Neural crest cell (in vitro differentiated cells): ENCODE measurements around the gene SGMS1. TPM values are rescaled to one million over a fixed set of nuclear protein-coding genes. Genes with fewer than 3 reads are reported as not detected.

Experiments used
- DNase-seq: peaks from one replicate; pipeline ENCODE4 v3.0.0; 2021; ENCODE audit warnings: low read depth, mixed read lengths, low spot score
- H3K27ac Mint-ChIP-seq: one replicate; pipeline ENCODE4 v1.8.0; 2021; ENCODE audit warnings: mild to moderate bottlenecking, mixed read lengths; ENCODE audit not compliant: unreplicated experiment
- H3K27me3 Mint-ChIP-seq: 2 replicates; pipeline ENCODE4 v1.8.0; 2021; ENCODE audit warnings: low read depth, mild to moderate bottlenecking, mixed read lengths
- H3K36me3 Mint-ChIP-seq: 2 replicates; pipeline ENCODE4 v1.8.0; 2021; ENCODE audit warnings: low read depth, mild to moderate bottlenecking, mixed read lengths
- H3K4me1 Mint-ChIP-seq: 2 replicates; pipeline ENCODE4 v1.8.0; 2021; ENCODE audit warnings: mixed read lengths
- H3K4me3 Mint-ChIP-seq: one replicate; pipeline ENCODE4 v1.8.0; 2021; ENCODE audit warnings: mild to moderate bottlenecking, mixed read lengths
- H3K9me3 Mint-ChIP-seq: 2 replicates; pipeline ENCODE4 v1.8.0; 2021; ENCODE audit warnings: mixed read lengths
- CTCF ChIP-seq: fragments of 200-600 bp; sonication (generic); conservative IDR thresholded peaks from 2 replicates; pipeline ENCODE4 v1.5.0; 2021; ENCODE audit warnings: antibody characterized with exemption, mild to moderate bottlenecking
- total RNA-seq: library from RNA; stranded (reverse); gene quantifications from 2 replicates; pipeline ENCODE4 v1.2.1, GENCODE V29; 2021

Gene SGMS1
- total RNA-seq, 1 donor from 2014 or later: 14.4 TPM

GRCh38 chr10:50610368-50610767 is 13.4 kb downstream of the SGMS1 start:
- peaks cover 7% of the 10 kb centered on the region for H3K4me1 Mint-ChIP-seq
- no peak overlapping the region for H3K4me3 Mint-ChIP-seq
- no peak overlapping the region for H3K27ac Mint-ChIP-seq
- no peak for TF ChIP-seq CTCF
- H3K9me3 Mint-ChIP-seq: no peaks in the 10 kb centered on the region
- H3K27me3 Mint-ChIP-seq: no peaks in the 10 kb centered on the region
- H3K36me3 Mint-ChIP-seq: no peaks in the 10 kb centered on the region
- no peak for DNase-seq

DNA sequence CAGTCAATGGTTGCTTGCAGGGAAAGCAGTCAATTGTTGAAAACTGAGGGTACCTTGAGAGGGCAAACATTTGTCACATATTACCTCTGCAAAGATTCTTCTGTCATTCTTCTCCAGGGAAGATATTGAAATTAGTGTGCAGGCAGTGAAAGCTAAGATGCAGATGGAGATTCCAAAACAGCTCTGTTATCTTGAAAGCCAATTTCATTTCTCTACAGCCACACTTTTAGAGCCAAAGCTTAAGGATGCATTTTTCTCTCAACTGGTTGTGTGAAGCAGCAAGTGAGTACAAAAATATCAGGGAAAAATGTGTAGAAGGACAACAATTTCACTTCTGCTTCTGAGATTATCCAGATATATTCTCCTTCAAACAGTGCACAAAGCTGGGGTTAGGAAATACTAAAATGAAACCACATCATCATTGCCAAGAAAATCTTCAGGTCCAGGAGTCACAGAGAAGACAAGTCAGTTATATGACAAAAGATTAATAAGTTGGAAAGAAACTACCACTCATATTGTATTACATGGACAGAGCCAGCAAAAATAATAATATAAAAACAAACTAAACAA is 16.3 kb downstream of the SGMS1 start:
- Mint-ChIP-seq H3K9me3 (no peaks in the 10 kb centered on the region), H3K27me3 (no peaks in the 10 kb centered on the region), H3K4me1 (peaks cover 14% of the 10 kb centered on the region), H3K36me3 (no peaks in the 10 kb centered on the region), H3K4me3 (no peak overlapping the region), H3K27ac (no peak overlapping the region)
- no peak for TF ChIP-seq CTCF
- DNase-seq: no peak

DNA sequence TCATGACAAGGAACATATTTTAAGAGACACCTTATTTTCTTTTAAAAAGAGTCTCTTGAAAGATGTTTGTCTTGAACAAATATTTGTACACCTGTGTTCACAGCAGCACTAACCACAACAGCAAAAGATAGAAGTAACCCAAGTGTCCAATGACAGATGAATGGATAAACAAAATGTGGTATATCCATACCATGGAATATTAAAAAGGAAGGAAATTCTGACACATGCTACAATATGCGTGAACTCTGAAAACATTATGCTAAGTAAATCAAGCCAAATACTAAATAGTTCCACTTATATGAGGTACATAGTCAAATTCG is 17.8 kb downstream of the SGMS1 start:
- DNase-seq: no peak
- Mint-ChIP-seq H3K4me3 (no peak overlapping the region), H3K27me3 (no peaks in the 10 kb centered on the region), H3K9me3 (no peaks in the 10 kb centered on the region), H3K27ac (no peak overlapping the region), H3K36me3 (no peaks in the 10 kb centered on the region), H3K4me1 (peaks cover 14% of the 10 kb centered on the region)
- no peak for TF ChIP-seq CTCF

DNA sequence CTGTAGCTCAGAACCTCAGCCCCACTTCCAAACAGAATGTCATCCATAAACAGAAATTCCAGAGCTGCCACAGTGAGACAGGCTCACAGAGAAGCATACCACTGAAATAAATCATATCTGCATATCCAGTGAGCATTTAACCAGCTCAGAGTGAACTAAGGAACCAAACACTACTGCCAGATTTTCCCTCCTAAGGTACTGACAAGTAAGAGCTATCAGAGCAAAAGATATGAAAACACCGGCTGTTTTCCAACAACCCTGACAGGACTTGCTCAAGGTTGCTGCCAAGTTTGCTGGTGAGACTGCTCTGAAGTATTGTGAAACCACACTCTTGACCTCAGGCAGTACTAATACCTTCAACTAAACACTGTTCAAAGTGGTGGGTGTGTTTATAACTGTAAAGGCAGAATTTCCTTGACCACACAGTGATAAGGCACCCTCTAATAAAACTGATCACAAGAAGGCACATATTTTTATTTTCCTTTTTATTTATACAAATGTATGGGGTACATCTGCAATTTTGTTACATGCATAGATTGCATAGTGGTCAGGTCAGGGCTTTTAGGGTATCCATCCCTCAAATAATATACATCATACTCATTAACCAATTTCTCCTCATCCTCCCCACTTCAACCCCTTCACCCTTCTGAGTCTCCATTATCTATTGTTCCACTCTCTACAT is 18.3 kb downstream of the SGMS1 start:
- no peak overlapping the region for H3K4me3 Mint-ChIP-seq

GRCh38 chr10:50604809-50605208 is 18.9 kb downstream of the SGMS1 start:
- Mint-ChIP-seq H3K27ac (no peak overlapping the region), H3K9me3 (no peaks in the 10 kb centered on the region), H3K4me1 (peaks cover 14% of the 10 kb centered on the region), H3K27me3 (no peaks in the 10 kb centered on the region), H3K4me3 (no peak overlapping the region), H3K36me3 (no peaks in the 10 kb centered on the region)
- no peak for DNase-seq
- no peak for TF ChIP-seq CTCF

More for the DNA sequence above, 18.3 kb downstream of the SGMS1 start:
- no peak overlapping the region for H3K27ac Mint-ChIP-seq
- H3K36me3 Mint-ChIP-seq: no peaks in the 10 kb centered on the region
- DNase-seq: no peak
- no peaks in the 10 kb centered on the region for H3K27me3 Mint-ChIP-seq
- no peaks in the 10 kb centered on the region for H3K9me3 Mint-ChIP-seq
- no peak for TF ChIP-seq CTCF
- H3K4me1 Mint-ChIP-seq: peaks cover 14% of the 10 kb centered on the region
